ENCODE data around the gene FLRT2.

- no peak for TF ChIP-seq CTCF (IDR thresholded peaks at IDR 0.05)
- no peak for TF ChIP-seq EP300 (IDR thresholded peaks at IDR 0.05)
- no peak for TF ChIP-seq POLR2AphosphoS5 (IDR thresholded peaks at IDR 0.05)
These were observed 6.3 kb upstream of the FLRT2 start for GRCh38 chr14:85523624-85524023.
